B cell (primary cell): ENCODE data around the gene NUP98. TPM values are rescaled to one million over a fixed set of nuclear protein-coding genes. Genes with fewer than 3 reads are reported as not detected.
"Not testable (repeated sequence)": the region's sequence is repeated elsewhere in the genome, so short reads cannot be mapped to it uniquely, and the experiment has no call there.

Experiments used
- ATAC-seq: fragments of 200-7000 bp; cut with Tn5 transposase; one replicate; pipeline ENCODE4 v1.10.0; 2021; ENCODE audit warnings: low read depth, mild to moderate bottlenecking, moderate number of reproducible peaks, moderate library complexity
- CTCF ChIA-PET: fragments of 350-600 bp; sonication (Branson Sonifier 250); formaldehyde crosslinking; loops from one replicate; lab custom pipeline; 2021; ENCODE audit warnings: antibody characterized with exemption, inconsistent platforms; lab: Charles Lee
- POLR2A ChIA-PET: fragments of 350-600 bp; sonication (Branson Sonifier 250); formaldehyde crosslinking; loops from one replicate; lab custom pipeline; 2021; ENCODE audit warnings: antibody characterized with exemption; lab: Charles Lee
- DNase-seq: peaks from one replicate; pipeline ENCODE4 v3.0.0; 2013
- H2AFZ ChIP-seq: 2 replicates; pipeline ENCODE4 v1.6.1; 2012; ENCODE audit warnings: mild to moderate bottlenecking, low read depth, low read length; ENCODE audit not compliant: insufficient read depth, poor library complexity, severe bottlenecking
- H3K27ac ChIP-seq, 2 donors: 1 replicate in 1 of 2; 2 replicates in 1 of 2; pipeline ENCODE4 v1.5.1; 2012 to 2013; ENCODE audit warnings: low read length in 2 of 2, mild to moderate bottlenecking in 2 of 2, moderate library complexity in 1 of 2
- H3K27me3 ChIP-seq, 4 experiments: fragments of 200-600 bp in 1 of 4; sonication (generic) in 1 of 4; replicated peaks in 1 of 4; 1 replicate in 2 of 4; 2 replicates in 2 of 4; pipeline versions ENCODE4 v1.6.1 to v1.7.0; 2013 to 2016; ENCODE audit warnings: low read length in 3 of 4, mild to moderate bottlenecking in 2 of 4, mixed read lengths in 1 of 4, moderate library complexity in 1 of 4; ENCODE audit not compliant: insufficient read depth in 4 of 4, control insufficient read depth in 3 of 4; ENCODE audit errors: control extremely low read depth in 1 of 4
- H3K36me3 ChIP-seq, 2 experiments: replicated peaks in 1 of 2; 1 replicate in 1 of 2; 2 replicates in 1 of 2; pipeline versions ENCODE4 v1.6.1 to v1.7.1; 2013; ENCODE audit warnings: low read length in 1 of 2; ENCODE audit not compliant: insufficient read depth in 2 of 2, control insufficient read depth in 1 of 2; ENCODE audit errors: control extremely low read depth in 1 of 2, extremely low read depth in 1 of 2
- H3K4me1 ChIP-seq, 2 donors: fragments of 200-600 bp in 1 of 2; sonication (generic) in 1 of 2; 1 replicate in 1 of 2; 2 replicates in 1 of 2; pipeline versions ENCODE4 v1.5.1 to v1.6.1; 2013 to 2017; ENCODE audit warnings: low read length in 2 of 2; ENCODE audit not compliant: control insufficient read depth in 2 of 2, insufficient read depth in 2 of 2
- H3K4me2 ChIP-seq: replicated peaks from 2 replicates; pipeline ENCODE3; 2012; ENCODE audit warnings: mild to moderate bottlenecking, low read depth, low read length; ENCODE audit not compliant: poor library complexity, severe bottlenecking
- H3K4me3 ChIP-seq, 5 experiments: fragments of 200-600 bp in 1 of 5; sonication (generic) in 1 of 5; 1 replicate in 3 of 5; 2 replicates in 2 of 5; pipeline versions ENCODE4 v1.5.1 to v1.7.0; 2011 to 2016; ENCODE audit warnings: low read length in 4 of 5, mild to moderate bottlenecking in 4 of 5, low read depth in 2 of 5, control low read depth in 1 of 5, moderate library complexity in 1 of 5; ENCODE audit not compliant: insufficient read depth in 1 of 5; ENCODE audit errors: control extremely low read depth in 1 of 5, extremely low read depth in 1 of 5
- H3K79me2 ChIP-seq: fragments of 200-600 bp; sonication (generic); one replicate; pipeline ENCODE4 v1.6.0; 2016; ENCODE audit warnings: low read length; ENCODE audit not compliant: control insufficient read depth, insufficient read depth
- H3K9ac ChIP-seq: fragments of 200-600 bp; sonication (generic); 2 replicates; pipeline ENCODE4 v1.6.1; 2017; ENCODE audit warnings: mild to moderate bottlenecking, low read length, moderate library complexity
- H3K9me3 ChIP-seq, 3 donors: one replicate each; pipeline versions ENCODE4 v1.6.1 to v1.7.1; 2013; ENCODE audit warnings: low read length in 2 of 3; ENCODE audit not compliant: control insufficient read depth in 2 of 3, insufficient read depth in 1 of 3; ENCODE audit errors: control extremely low read depth in 1 of 3
- H4K20me1 ChIP-seq: 2 replicates; pipeline ENCODE4 v1.6.0; 2012; ENCODE audit warnings: mild to moderate bottlenecking, low read length; ENCODE audit not compliant: insufficient read depth, control insufficient read depth, poor library complexity, severe bottlenecking
- H3K27ac Mint-ChIP-seq: one replicate; pipeline ENCODE4 v1.8.0; 2021; ENCODE audit warnings: mixed read lengths
- H3K27me3 Mint-ChIP-seq: one replicate; pipeline ENCODE4 v1.8.0; 2021; ENCODE audit warnings: mixed read lengths
- H3K4me1 Mint-ChIP-seq: one replicate; pipeline ENCODE4 v1.8.0; 2021; ENCODE audit warnings: mixed read lengths
- H3K4me3 Mint-ChIP-seq: one replicate; pipeline ENCODE4 v1.8.0; 2021; ENCODE audit warnings: mixed read lengths
- H3K9me3 Mint-ChIP-seq: one replicate; pipeline ENCODE4 v1.8.0; 2022; ENCODE audit warnings: mixed read lengths; ENCODE audit not compliant: insufficient read depth
- EZH2 ChIP-seq: IDR thresholded peaks from 2 replicates; pipeline ENCODE4 v1.6.1; 2012; ENCODE audit warnings: borderline replicate concordance, low read depth, mild to moderate bottlenecking, moderate library complexity, low read length; ENCODE audit not compliant: insufficient read depth, poor library complexity, severe bottlenecking
- WGBS: methylation state at CpG from one replicate; pipeline ENCODE4 v1.1.5; 2013; ENCODE audit warnings: missing lambda C conversion rate; ENCODE audit not compliant: insufficient coverage; 5-methylcytosine and 5-hydroxymethylcytosine counted together
- intact Hi-C: fragments of 100-400 bp; cut with micrococcal nuclease; formaldehyde crosslinking; loops from one replicate; pipeline ENCODE4 v1.10.0; 2022
- polyA plus RNA-seq: library from polyadenylated mRNA; depleted of rRNA; stranded (reverse); fragments of >200 nt; gene quantifications from 2 replicates; pipeline ENCODE4 v1.2.3, GENCODE V29; 2012
- total RNA-seq, 2 donors: library from RNA; stranded (reverse); fragments of 120-200 nt in 1 of 2; gene quantifications; 1 replicate in 1 of 2; 2 replicates in 1 of 2; pipeline versions ENCODE4 v1.2.3 to v1.2.4, GENCODE V29; 2013 to 2022
- TF ChIP-seq, protein P1 (sequence below): fragments of 200-600 bp; IDR thresholded peaks from one replicate; pipeline ENCODE4 v1.8.0; 2022; ENCODE audit warnings: antibody characterized with exemption, mild to moderate bottlenecking

NUP98 gene
- total and polyA plus RNA-seq, 2 donors (not counting 1 experiment from before 2014, with no cell fraction given): 99.8 to 111 TPM

DNA sequence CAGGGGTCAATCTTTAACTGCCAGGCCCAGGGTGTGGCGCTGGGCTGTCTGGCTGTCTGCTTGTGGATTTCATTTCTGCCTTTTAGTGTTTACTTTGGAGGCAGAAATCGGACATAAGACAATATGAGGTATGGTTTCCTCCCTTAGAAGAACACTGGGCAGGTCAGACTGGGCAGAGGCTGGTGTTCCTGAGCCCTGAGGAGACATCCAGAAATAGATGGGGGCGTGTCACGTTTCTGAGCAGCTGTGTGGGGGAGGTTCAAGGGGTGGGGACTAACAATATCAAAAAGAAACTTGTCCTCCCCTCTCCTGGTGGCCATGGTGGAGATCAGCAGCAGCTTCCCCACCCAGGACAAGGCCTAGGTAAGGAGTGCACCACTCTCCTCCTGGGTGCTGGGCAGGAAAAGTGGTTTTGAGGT, 152.5 kb downstream of the NUP98 start, which contains the start of gene ART1:
TSS of gene ART1 (plus strand) at position 312 of the 419 bp plus-strand sequence. CDS start 14,086 bp downstream, outside the sequence.
- DNase-seq (no peak), ATAC-seq (no peak)
- Histone ChIP-seq H4K20me1 (no peaks in the 10 kb centered on the region), H3K4me3 (no peak within 1 kb of the TSS), H3K36me3 (no peaks in the 10 kb centered on the region), H3K27ac (no peak within 1 kb of the TSS), H3K4me2 (no peak within 1 kb of the TSS), H3K79me2 (no peaks in the 10 kb centered on the region), H3K27me3 (peaks cover 0 to 40% (median 13%) of the 10 kb centered on the region in 4 experiments), H2AFZ (no peak within 1 kb of the TSS), H3K4me1 (peaks cover 10 to 14% of the 10 kb centered on the region in 2 donors), H3K9ac (no peak within 1 kb of the TSS), H3K9me3 (peaks cover 0 to 12% (median 0%) of the 10 kb centered on the region in 3 donors)
- Mint-ChIP-seq H3K4me3 (no peak within 1 kb of the TSS), H3K9me3 (no peaks in the 10 kb centered on the region), H3K27ac (no peak within 1 kb of the TSS), H3K4me1 (peaks cover 10% of the 10 kb centered on the region), H3K27me3 (peaks cover 61% of the 10 kb centered on the region)
- intact Hi-C loops: no loop called here
- TF ChIP-seq EZH2: no peak
- TF ChIP-seq, protein P1, sequence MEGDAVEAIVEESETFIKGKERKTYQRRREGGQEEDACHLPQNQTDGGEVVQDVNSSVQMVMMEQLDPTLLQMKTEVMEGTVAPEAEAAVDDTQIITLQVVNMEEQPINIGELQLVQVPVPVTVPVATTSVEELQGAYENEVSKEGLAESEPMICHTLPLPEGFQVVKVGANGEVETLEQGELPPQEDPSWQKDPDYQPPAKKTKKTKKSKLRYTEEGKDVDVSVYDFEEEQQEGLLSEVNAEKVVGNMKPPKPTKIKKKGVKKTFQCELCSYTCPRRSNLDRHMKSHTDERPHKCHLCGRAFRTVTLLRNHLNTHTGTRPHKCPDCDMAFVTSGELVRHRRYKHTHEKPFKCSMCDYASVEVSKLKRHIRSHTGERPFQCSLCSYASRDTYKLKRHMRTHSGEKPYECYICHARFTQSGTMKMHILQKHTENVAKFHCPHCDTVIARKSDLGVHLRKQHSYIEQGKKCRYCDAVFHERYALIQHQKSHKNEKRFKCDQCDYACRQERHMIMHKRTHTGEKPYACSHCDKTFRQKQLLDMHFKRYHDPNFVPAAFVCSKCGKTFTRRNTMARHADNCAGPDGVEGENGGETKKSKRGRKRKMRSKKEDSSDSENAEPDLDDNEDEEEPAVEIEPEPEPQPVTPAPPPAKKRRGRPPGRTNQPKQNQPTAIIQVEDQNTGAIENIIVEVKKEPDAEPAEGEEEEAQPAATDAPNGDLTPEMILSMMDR: no peak
- ChIA-PET POLR2A (no interaction called here), CTCF (no interaction called here)
- WGBS: 86% methylated on average over 2 of the region's 4 CpGs

DNA sequence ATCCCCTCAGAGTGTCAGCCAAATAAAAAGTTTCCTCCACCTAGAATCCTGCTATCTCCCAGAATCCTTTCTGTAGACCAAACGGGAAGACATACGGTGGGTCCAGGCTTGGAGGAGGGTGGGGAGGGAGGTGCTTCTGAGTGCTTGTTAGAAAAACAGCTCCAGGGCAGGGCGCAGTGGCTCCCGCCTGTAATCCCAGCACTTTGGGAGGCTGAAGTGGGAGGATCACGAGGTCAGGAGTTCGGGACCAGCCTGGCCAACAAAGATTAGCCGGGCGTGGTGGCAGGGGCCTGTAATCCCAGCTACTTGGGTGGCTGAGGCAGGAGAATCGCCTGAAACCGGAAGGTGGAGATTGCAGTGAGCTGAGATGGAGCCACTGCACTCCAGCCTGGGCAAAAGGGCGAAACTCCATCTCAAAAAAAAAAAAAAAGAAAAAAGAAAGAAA, 154.2 kb downstream of the NUP98 start:
- H3K79me2 ChIP-seq, H4K20me1 ChIP-seq, DNase-seq, CTCF ChIA-PET, H3K9me3 Mint-ChIP-seq, H3K27ac ChIP-seq, POLR2A ChIA-PET, H3K4me1 Mint-ChIP-seq, H3K36me3 ChIP-seq, intact Hi-C loops, ATAC-seq, H3K27ac Mint-ChIP-seq: not testable (repeated sequence)
- H3K4me3 Mint-ChIP-seq: peak overlapping the region; percentile 81
- H3K4me2 ChIP-seq: peak overlapping the region; percentile 93
- 62% methylated on average over 8 of the region's 11 CpGs for WGBS
- H3K9me3 ChIP-seq: peaks cover 0 to 12% (median 0%) of the 10 kb centered on the region in 3 donors
- H2AFZ ChIP-seq: peak overlapping the region; percentile 81
- H3K27me3 ChIP-seq: peaks cover 0 to 40% (median 13%) of the 10 kb centered on the region in 4 experiments
- H3K4me3 ChIP-seq: peak overlapping the region in 1 of 5 experiments; percentile 65
- H3K9ac ChIP-seq: peak overlapping the region; percentile 68
- peaks cover 10 to 14% of the 10 kb centered on the region in 2 donors for H3K4me1 ChIP-seq
- H3K27me3 Mint-ChIP-seq: peaks cover 62% of the 10 kb centered on the region
